Measurements from ENCODE around the gene TAS2R13.

TAS2R13 gene

GRCh38 chr12:10891937-10892336 lies 17.4 kb downstream of the TAS2R13 start:
- no peak for TF ChIP-seq Cebpa-rat (IDR thresholded peaks at IDR 0.05)
- no peaks in the 10 kb centered on the region for H3K27me3 ChIP-seq
- no peak overlapping the region for H3K9ac ChIP-seq
- no peak overlapping the region for H3K4me3 ChIP-seq
- peaks cover 0 to 15% (median 4%) of the 10 kb centered on the region in 11 experiments; a peak in 8 of 22 replicates for H3K36me3 ChIP-seq
- no peak overlapping the region for H3K27ac ChIP-seq
- H3K9me3 ChIP-seq (replicated peaks in 1 of 11), result no peaks in the 10 kb centered on the region
- no peaks in the 10 kb centered on the region for H4K20me1 ChIP-seq
- H3K4me2 ChIP-seq, result no peak overlapping the region
- no peaks in the 10 kb centered on the region for H3K4me1 ChIP-seq

DNA sequence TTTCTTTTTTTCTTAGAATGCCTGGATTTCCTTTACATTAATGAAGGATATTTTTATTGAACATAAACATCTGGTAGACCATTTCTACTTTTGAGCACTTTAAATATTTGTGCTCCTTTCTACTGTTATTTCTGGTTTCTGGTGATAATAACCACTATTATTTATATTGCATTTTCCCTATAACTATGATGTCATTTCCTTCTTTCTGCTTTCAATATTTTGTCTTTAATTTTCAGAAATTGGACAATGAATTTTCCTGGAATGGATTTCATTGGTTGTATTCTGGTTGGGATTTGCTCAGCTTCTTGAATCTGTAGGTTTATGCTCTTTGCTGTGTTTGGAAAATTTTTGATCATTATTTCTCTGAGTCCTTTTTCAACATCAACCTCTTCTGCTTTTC lies 20.1 kb downstream of the TAS2R13 start:
- Histone ChIP-seq H3K9me3 (replicated peaks in 1 of 11) (no peaks in the 10 kb centered on the region), H3K27me3 (no peaks in the 10 kb centered on the region), H3K27ac (no peak overlapping the region), H4K20me1 (no peaks in the 10 kb centered on the region), H3K4me2 (no peak overlapping the region), H3K4me3 (no peak overlapping the region), H3K4me1 (no peaks in the 10 kb centered on the region), H3K9ac (no peak overlapping the region), H3K36me3 (peaks cover 0 to 9% (median 0%) of the 10 kb centered on the region in 11 experiments; a peak in 7 of 22 replicates)
- no peak for TF ChIP-seq Cebpa-rat (IDR thresholded peaks at IDR 0.05)

GRCh38 chr12:10884086-10884725 lies 25.2 kb downstream of the TAS2R13 start, which contains the start of gene PRH1:
Gene PRH1, minus strand, starts transcription at chr12:10884255. Its CDS starts 38 bp downstream, at chr12:10884217.
- Histone ChIP-seq H3K27me3 (no peaks in the 10 kb centered on the region), H4K20me1 (no peaks in the 10 kb centered on the region), H3K4me3 (no peak within 1 kb of the TSS), H3K4me1 (no peaks in the 10 kb centered on the region), H3K9ac (no peak within 1 kb of the TSS), H3K9me3 (replicated peaks in 1 of 11) (no peaks in the 10 kb centered on the region), H3K4me2 (no peak within 1 kb of the TSS), H3K27ac (no peak within 1 kb of the TSS), H3K36me3 (peaks cover 0 to 5% (median 0%) of the 10 kb centered on the region in 11 experiments; a peak in 3 of 22 replicates)
- no peak for TF ChIP-seq Cebpa-rat (IDR thresholded peaks at IDR 0.05)

GRCh38 chr12:10873378-10873777 lies 36.0 kb downstream of the TAS2R13 start:
- Histone ChIP-seq H3K4me1 (peaks cover 0 to 8% (median 0%) of the 10 kb centered on the region in 10 experiments; a peak in 2 of 20 replicates), H3K36me3 (peaks cover 9 to 27% (median 13%) of the 10 kb centered on the region in 11 experiments; a peak in 21 of 22 replicates), H3K4me2 (no peak overlapping the region), H3K27me3 (no peaks in the 10 kb centered on the region), H3K9ac (no peak overlapping the region), H3K9me3 (replicated peaks in 1 of 11) (peaks cover 0 to 9% (median 0%) of the 10 kb centered on the region in 11 experiments; a peak in 2 of 22 replicates), H3K27ac (no peak overlapping the region), H3K4me3 (no peak overlapping the region), H4K20me1 (no peaks in the 10 kb centered on the region)
- TF ChIP-seq Cebpa-rat (IDR thresholded peaks at IDR 0.05), result no peak

GRCh38 chr12:10867381-10867780 lies 42.0 kb downstream of the TAS2R13 start:
- Histone ChIP-seq H3K9me3 (replicated peaks in 1 of 11) (peaks cover 0 to 6% (median 0%) of the 10 kb centered on the region in 11 experiments; a peak in 4 of 22 replicates), H3K9ac (no peak overlapping the region), H3K4me1 (peaks cover 0 to 5% (median 0%) of the 10 kb centered on the region in 10 experiments; a peak in 2 of 20 replicates), H3K36me3 (peaks cover 0 to 16% (median 0%) of the 10 kb centered on the region in 11 experiments; a peak in 3 of 22 replicates), H3K27me3 (no peaks in the 10 kb centered on the region), H4K20me1 (no peaks in the 10 kb centered on the region), H3K4me3 (no peak overlapping the region), H3K4me2 (no peak overlapping the region), H3K27ac (no peak overlapping the region)
- no peak for TF ChIP-seq Cebpa-rat (IDR thresholded peaks at IDR 0.05)

GRCh38 chr12:10863512-10864218 lies 45.7 kb downstream of the TAS2R13 start:
- no peak overlapping the region for H3K27ac ChIP-seq
- H3K4me1 ChIP-seq, result no peaks in the 10 kb centered on the region
- H3K4me3 ChIP-seq, result no peak overlapping the region
- no peak overlapping the region for H3K9ac ChIP-seq
- peaks cover 2 to 27% (median 8%) of the 10 kb centered on the region in 11 experiments; a peak in 19 of 22 replicates for H3K36me3 ChIP-seq
- no peaks in the 10 kb centered on the region for H4K20me1 ChIP-seq
- H3K9me3 ChIP-seq (replicated peaks in 1 of 11), result peaks cover 2 to 25% (median 11%) of the 10 kb centered on the region in 11 experiments; a peak in 21 of 22 replicates
- no peaks in the 10 kb centered on the region for H3K27me3 ChIP-seq
- H3K4me2 ChIP-seq, result no peak overlapping the region
- no peak for TF ChIP-seq Cebpa-rat (IDR thresholded peaks at IDR 0.05)

- peaks cover 16 to 34% (median 24%) of the 10 kb centered on the region in 11 experiments for H3K36me3 ChIP-seq
- no peak overlapping the region for H3K4me3 ChIP-seq
- H3K4me2 ChIP-seq, result no peak overlapping the region
- no peak overlapping the region for H3K27ac ChIP-seq
- H3K4me1 ChIP-seq, result no peaks in the 10 kb centered on the region
- no peak for TF ChIP-seq Cebpa-rat (IDR thresholded peaks at IDR 0.05)
- H4K20me1 ChIP-seq, result no peaks in the 10 kb centered on the region
- H3K27me3 ChIP-seq, result no peaks in the 10 kb centered on the region
- H3K9ac ChIP-seq, result no peak overlapping the region
- peaks cover 25 to 48% (median 34%) of the 10 kb centered on the region in 11 experiments for H3K9me3 ChIP-seq (replicated peaks in 1 of 11)
Observed at GRCh38 chr12:10861366-10861765, 48.0 kb downstream of the TAS2R13 start.
